Activated naive CD8-positive, alpha-beta T cell treated with anti-CD3 and anti-CD28 coated beads for 36 hours (primary cell): ENCODE results near the gene LPIN1. TPM values are rescaled to one million over a fixed set of nuclear protein-coding genes. Genes with fewer than 3 reads are reported as not detected.

Experiments used
- DNase-seq: peaks from one replicate; pipeline ENCODE4 v3.0.0; 2021
- H3K27ac Mint-ChIP-seq: one replicate; pipeline ENCODE4 v1.8.0; 2022; ENCODE audit warnings: mild to moderate bottlenecking, moderate library complexity, mixed read lengths
- H3K27me3 Mint-ChIP-seq: one replicate; pipeline ENCODE4 v1.8.0; 2022; ENCODE audit warnings: mild to moderate bottlenecking, mixed read lengths
- H3K36me3 Mint-ChIP-seq: one replicate; pipeline ENCODE4 v1.8.0; 2021; ENCODE audit warnings: mild to moderate bottlenecking, mixed read lengths
- H3K4me1 Mint-ChIP-seq: one replicate; pipeline ENCODE4 v1.8.0; 2021; ENCODE audit warnings: mixed read lengths
- H3K4me3 Mint-ChIP-seq: one replicate; pipeline ENCODE4 v1.8.0; 2022; ENCODE audit warnings: mild to moderate bottlenecking, moderate library complexity, mixed read lengths
- H3K9me3 Mint-ChIP-seq: one replicate; pipeline ENCODE4 v1.8.0; 2022; ENCODE audit warnings: mixed read lengths
- total RNA-seq, 2 experiments: library from RNA; stranded (reverse); gene quantifications; one replicate each; pipeline ENCODE4 v1.2.3, GENCODE V29; 2021

LPIN1 gene, protein sequence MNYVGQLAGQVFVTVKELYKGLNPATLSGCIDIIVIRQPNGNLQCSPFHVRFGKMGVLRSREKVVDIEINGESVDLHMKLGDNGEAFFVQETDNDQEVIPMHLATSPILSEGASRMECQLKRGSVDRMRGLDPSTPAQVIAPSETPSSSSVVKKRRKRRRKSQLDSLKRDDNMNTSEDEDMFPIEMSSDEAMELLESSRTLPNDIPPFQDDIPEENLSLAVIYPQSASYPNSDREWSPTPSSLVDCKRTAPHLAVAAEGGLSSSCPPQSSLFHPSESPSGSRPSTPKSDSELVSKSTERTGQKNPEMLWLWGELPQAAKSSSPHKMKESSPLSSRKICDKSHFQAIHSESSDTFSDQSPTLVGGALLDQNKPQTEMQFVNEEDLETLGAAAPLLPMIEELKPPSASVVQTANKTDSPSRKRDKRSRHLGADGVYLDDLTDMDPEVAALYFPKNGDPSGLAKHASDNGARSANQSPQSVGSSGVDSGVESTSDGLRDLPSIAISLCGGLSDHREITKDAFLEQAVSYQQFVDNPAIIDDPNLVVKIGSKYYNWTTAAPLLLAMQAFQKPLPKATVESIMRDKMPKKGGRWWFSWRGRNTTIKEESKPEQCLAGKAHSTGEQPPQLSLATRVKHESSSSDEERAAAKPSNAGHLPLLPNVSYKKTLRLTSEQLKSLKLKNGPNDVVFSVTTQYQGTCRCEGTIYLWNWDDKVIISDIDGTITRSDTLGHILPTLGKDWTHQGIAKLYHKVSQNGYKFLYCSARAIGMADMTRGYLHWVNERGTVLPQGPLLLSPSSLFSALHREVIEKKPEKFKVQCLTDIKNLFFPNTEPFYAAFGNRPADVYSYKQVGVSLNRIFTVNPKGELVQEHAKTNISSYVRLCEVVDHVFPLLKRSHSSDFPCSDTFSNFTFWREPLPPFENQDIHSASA
- 10 to 100 TPM; 24.1 to 25.2 TPM for total RNA-seq

DNA sequence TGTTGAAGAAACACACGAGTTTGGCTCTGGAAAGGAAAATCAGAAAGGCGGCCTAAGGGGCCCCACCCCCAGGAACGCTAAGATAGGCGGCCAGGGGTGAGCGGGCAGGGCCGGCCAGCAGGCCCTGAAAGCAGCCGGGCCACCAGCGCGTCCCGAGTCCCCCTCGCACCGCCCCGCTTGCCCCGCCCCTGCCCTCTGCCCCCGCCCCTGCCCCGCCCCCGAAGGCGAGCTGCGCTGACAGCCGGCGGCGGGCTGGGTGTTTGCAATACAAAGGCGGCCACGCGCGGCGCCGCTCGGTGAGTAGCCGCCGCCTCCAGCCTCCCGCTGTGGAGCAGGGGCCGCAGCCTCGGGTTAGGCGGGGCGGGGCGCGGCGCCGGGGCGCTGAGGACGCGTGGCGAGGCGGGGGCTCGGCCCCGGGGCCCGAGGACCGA, at the start of gene LPIN1:
Gene LPIN1 (plus strand): TSS at position 257 of the 431 bp plus-strand sequence. CDS start 18,910 bp downstream, outside the sequence.
- Mint-ChIP-seq H3K9me3 (no peaks in the 10 kb centered on the region), H3K36me3 (no peaks in the 10 kb centered on the region), H3K4me3 (peak within 1 kb of the TSS; percentile 93), H3K27ac (peak within 1 kb of the TSS; percentile 82), H3K27me3 (no peaks in the 10 kb centered on the region), H3K4me1 (peaks cover 62% of the 10 kb centered on the region)
- DNase-seq = peak; percentile 88

DNA sequence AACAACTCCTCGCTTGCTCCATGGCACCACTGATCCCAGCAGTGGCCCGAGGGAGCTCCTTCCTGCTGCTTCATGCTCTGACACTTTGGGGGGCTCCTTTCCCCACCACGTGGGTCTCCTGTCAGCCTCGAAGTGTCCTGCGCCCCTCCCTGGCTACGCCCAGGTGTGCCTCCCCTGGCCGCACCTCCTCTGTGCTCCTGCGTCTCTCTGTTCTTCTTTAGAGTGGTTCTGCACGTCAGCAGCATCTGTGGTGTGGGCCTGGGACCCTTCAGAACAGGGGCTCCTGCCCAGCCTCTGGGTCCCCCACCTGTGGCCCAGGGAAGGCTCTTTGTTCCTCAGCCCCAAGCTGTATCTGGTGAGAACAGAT, 49.7 kb upstream of the LPIN1 start:
- DNase-seq = no peak
- Mint-ChIP-seq H3K27ac (no peak overlapping the region), H3K27me3 (peaks cover 4% of the 10 kb centered on the region), H3K4me3 (no peak overlapping the region), H3K4me1 (peaks cover 2% of the 10 kb centered on the region), H3K36me3 (no peaks in the 10 kb centered on the region), H3K9me3 (no peaks in the 10 kb centered on the region)

DNA sequence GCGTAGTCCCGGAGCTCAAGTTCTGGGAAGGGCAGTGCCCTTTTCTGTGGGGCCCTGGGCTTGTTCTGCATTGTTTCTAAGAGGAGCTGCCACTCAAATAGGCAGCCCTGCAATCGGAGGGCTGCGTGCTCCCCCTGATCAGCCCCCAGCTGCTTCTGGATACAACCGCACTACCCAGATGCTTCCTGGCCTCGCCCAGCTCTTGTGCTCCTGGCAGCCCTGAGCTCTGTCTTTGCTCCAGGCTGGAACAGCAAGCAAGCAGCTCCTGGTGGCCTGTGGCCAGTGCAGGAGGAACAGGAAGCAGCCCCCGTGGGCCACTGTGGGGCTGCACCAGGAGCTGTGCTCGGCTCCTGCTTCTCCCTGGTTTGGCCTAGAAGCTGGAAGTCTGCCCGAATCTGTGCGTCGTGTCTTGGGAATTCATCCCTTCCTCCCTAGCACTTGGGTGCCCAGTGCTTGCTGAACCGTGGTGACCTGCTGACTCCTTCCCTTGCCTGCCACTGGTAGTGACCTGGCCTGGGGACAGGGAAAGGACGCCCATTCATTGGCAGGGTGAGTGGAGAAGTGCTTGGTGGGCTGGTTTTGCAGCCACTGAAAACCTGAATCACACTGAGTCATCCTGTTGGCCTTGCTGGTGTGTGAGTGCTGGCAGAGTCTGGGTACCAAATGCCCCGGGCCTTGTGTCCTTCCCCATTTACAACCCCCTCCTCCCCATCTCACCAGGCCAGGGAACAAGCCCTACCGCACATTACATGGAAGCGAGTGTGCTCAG, 49.1 kb upstream of the LPIN1 start:
- Mint-ChIP-seq H3K9me3 (no peaks in the 10 kb centered on the region), H3K4me1 (peaks cover 2% of the 10 kb centered on the region), H3K27me3 (peaks cover 4% of the 10 kb centered on the region), H3K36me3 (no peaks in the 10 kb centered on the region), H3K4me3 (no peak overlapping the region), H3K27ac (no peak overlapping the region)
- DNase-seq = no peak

DNA sequence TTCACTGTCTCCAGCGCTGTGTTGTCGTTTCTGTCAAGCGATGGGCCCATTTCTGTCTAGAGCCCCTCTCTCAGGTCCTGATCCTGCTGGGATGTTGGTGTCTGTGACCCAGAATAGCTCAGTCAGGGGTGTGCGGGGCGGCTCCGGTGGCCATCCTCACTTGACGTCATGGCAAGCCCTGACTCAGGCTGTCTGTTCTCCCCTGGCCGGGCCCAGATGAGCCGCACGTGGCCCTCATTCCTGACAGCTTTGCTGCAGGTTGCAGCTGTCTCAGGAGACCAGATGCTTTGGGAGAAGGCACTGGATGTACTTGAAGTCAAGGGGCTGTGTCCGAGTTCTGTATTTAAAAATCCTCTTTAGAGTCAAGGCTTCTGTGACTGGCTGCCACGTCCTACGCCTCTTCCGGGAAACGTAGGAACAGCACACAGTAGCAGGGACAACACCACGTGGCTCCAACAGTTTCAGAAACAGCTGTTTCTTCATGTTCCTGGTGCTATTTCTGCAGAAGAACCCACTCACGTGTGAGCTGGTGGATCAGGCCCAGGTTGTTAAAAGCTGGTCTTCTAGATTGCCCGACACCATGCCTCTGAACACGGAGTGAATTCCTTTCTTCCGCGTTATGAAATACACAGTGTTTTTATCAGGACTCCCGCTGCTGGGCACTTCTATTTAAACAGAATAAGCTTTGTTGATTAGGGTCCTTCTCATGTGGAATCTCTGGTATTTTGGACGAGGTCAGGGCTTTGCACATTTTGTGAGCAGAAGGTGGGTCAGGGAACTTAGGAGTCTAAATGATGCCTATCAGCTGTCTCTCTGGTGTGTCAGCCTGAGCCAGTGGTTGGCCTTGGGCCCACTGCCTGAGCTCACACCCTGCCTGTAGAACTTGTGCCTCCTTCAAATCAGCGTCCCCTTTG, 48.2 kb upstream of the LPIN1 start:
- no peak overlapping the region for H3K4me3 Mint-ChIP-seq
- H3K4me1 Mint-ChIP-seq = peaks cover 2% of the 10 kb centered on the region
- H3K36me3 Mint-ChIP-seq = no peaks in the 10 kb centered on the region
- H3K9me3 Mint-ChIP-seq = no peaks in the 10 kb centered on the region
- H3K27ac Mint-ChIP-seq = no peak overlapping the region
- H3K27me3 Mint-ChIP-seq = peaks cover 4% of the 10 kb centered on the region
- DNase-seq = no peak

DNA sequence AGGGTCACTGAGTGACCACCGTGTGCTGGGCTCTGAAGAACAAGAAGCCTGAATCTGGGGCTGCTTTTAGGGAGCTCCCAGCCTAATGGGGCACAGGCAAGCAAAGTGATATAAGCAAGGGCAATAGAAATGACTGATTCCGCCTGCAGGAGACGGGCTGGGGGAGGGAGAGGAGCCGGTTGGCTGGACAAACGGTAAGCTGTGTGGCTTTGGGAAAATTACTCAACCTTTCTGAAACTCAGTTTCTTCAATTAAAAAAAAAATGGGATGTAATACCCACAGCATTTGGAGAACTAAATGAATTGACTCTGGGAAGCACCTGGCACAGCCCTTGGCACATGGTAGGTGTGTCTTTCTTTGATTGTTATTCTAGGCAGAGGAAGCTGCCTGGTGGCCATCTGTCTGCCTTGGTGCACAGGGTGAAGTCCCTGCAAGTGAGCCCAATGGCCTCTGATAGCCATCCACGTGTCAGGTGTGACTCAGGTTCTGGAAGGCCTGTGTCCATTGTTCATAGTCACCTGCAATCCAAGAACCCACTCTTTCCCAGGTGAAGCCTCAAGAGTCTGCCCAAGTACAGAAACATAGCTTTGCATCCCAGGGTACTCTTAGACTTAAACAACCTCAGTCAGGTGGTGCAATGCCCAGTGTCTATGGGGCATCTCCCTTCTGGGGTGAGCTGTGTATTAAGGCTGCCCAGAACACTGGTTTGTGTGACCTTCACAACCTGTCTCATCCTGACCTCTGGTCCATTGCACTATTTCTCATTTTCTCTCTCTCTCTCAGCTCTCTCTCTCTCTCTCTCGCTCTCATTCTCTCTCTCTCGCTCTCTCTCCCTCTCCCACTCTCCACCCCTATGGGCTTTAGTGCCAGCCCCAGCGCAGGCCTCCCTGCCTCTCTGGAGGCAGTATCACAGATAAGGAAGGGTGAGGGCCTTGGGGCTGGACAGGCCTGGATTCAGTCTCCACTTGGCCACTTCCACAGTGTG, 46.5 kb upstream of the LPIN1 start:
- no peak overlapping the region for H3K27ac Mint-ChIP-seq
- DNase-seq = no peak
- H3K9me3 Mint-ChIP-seq = no peaks in the 10 kb centered on the region
- H3K4me3 Mint-ChIP-seq = no peak overlapping the region
- H3K36me3 Mint-ChIP-seq = no peaks in the 10 kb centered on the region
- peaks cover 4% of the 10 kb centered on the region for H3K27me3 Mint-ChIP-seq
- peaks cover 2% of the 10 kb centered on the region for H3K4me1 Mint-ChIP-seq

DNA sequence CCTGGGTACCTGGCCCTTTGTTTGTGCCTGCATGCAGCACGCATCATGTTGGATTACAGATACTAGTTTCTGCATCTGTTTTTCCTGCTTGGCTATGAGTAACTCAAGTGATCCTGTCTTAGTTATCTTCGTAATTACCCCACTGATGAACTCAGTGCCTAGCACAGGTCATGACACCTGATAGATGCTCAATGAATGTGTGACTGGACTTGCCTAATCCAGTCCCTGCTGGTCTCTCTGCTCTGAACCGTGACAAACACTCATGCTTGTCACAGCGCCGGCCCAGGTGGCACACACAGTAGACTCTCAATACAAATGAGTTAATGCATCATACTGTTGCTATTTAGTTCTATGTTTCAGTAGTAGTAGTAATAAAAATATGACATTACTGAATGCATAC, 45.2 kb upstream of the LPIN1 start:
- no peak for DNase-seq
- Mint-ChIP-seq H3K36me3 (no peaks in the 10 kb centered on the region), H3K4me3 (no peak overlapping the region), H3K27ac (no peak overlapping the region), H3K27me3 (no peaks in the 10 kb centered on the region), H3K9me3 (no peaks in the 10 kb centered on the region), H3K4me1 (peaks cover 4% of the 10 kb centered on the region)

DNA sequence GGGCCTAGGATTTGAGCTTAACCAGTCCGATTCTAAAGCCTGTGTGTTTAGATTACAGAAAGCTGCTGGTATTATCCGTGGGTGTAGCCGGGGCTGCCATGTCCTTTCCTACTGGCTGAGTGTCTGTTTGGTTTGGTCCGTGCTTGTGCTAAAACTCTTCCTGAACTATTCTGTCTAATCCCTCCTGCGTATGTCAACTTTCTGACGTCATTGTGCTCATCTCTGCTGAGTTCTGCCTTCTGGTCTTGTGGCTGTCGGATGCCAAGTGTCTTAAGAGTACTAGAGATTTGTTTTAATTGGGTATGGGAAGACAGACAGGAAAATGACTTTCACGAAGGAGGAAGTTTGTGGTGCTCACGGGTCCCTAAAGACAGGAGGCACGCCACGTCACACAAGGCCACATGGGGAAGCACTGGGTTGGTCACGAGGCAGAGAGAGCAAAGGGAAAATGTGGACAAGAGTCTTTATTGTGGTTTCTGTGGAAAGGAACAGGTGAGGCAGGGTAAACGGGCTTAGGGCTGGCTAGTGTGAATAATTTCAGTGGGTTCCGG, 44.6 kb upstream of the LPIN1 start:
- Mint-ChIP-seq H3K27me3 (no peaks in the 10 kb centered on the region), H3K27ac (no peak overlapping the region), H3K36me3 (no peaks in the 10 kb centered on the region), H3K4me1 (peaks cover 4% of the 10 kb centered on the region), H3K9me3 (no peaks in the 10 kb centered on the region), H3K4me3 (no peak overlapping the region)
- no peak for DNase-seq

DNA sequence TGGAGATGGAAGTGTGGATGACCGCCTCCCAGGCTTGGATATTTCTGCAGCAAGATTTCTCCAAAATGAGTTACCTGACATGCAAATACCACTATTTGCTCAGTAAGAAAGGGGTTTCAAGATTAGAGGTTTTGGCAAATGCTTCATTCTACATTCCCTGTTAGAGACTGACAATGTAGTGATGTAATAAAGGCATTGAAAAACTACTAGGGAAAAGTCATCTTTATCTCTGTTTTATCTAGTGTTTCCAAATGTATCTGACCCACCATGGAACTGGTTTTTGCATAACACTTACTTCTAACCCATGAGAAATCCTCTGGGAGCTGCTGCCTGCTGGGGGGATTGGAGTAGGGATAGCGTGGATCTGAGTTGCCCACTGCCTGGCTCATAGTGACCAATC, 43.5 kb upstream of the LPIN1 start:
- Mint-ChIP-seq H3K4me1 (peaks cover 4% of the 10 kb centered on the region), H3K36me3 (no peaks in the 10 kb centered on the region), H3K27ac (no peak overlapping the region), H3K9me3 (no peaks in the 10 kb centered on the region), H3K4me3 (no peak overlapping the region), H3K27me3 (no peaks in the 10 kb centered on the region)
- DNase-seq = no peak

DNA sequence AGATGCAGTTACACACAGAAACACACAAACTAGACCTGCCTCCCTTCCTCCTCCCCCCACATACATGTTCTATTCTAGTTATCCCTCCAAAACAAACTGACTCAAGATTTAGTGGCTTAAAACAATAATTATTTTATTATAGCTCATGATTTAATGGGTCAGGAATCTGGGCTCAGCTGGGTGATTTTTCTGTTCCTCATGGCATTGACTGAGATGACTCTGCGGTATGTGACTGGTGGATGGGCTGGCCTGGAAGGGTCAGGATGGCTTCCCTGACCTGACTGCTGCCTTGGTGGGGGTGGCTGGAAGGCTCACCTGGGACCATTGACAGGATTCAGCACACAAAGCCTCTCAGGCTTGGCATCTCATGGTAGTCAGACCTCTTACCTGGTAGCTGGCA, 42.7 kb upstream of the LPIN1 start:
- no peaks in the 10 kb centered on the region for H3K36me3 Mint-ChIP-seq
- no peaks in the 10 kb centered on the region for H3K9me3 Mint-ChIP-seq
- no peak overlapping the region for H3K27ac Mint-ChIP-seq
- no peak overlapping the region for H3K4me3 Mint-ChIP-seq
- no peak for DNase-seq
- no peaks in the 10 kb centered on the region for H3K27me3 Mint-ChIP-seq
- peaks cover 4% of the 10 kb centered on the region for H3K4me1 Mint-ChIP-seq

DNA sequence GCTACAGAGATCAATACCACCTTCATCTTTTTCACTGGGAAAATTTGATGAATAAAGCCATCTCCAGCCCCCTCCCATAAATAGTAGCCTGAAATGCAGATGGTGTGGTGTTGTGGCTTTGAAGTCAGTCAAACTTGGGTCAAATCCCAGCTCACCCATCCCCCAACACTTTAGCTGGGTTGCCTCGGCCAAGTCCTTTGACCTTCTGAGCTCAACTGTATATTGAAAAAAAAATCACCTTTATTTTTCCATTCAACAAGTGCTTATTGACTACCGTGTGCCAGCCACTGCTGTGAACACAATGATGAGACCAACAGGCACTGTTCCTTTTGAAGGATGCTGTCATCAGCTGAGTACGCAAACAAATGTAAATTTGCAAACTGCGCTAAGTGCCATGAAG, 41.4 kb upstream of the LPIN1 start:
- Mint-ChIP-seq H3K4me1 (peaks cover 4% of the 10 kb centered on the region), H3K36me3 (no peaks in the 10 kb centered on the region), H3K27ac (no peak overlapping the region), H3K4me3 (no peak overlapping the region), H3K9me3 (no peaks in the 10 kb centered on the region), H3K27me3 (no peaks in the 10 kb centered on the region)
- no peak for DNase-seq

DNA sequence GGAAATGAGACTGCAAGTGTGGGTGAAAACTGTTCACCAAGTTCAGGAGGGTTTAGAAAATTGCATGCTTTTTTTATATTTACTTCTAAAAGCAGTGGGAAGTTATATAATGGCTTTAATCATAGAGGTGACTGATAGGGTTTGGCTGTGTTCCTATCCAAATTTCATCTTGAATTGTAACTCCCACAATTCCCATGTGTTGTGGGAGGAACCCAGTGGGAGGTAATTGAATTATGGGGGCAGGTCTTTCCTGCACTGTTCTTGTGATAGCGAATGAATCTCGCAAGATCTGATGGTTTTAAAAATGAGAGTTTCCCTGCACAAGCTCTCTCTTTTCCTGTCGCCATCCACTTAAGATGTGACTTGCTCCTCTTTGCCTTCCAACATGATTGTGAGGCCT, 40.7 kb upstream of the LPIN1 start:
- DNase-seq = no peak
- H3K36me3 Mint-ChIP-seq = no peaks in the 10 kb centered on the region
- H3K4me3 Mint-ChIP-seq = no peak overlapping the region
- peaks cover 4% of the 10 kb centered on the region for H3K4me1 Mint-ChIP-seq
- no peak overlapping the region for H3K27ac Mint-ChIP-seq
- H3K9me3 Mint-ChIP-seq = no peaks in the 10 kb centered on the region
- no peaks in the 10 kb centered on the region for H3K27me3 Mint-ChIP-seq

DNA sequence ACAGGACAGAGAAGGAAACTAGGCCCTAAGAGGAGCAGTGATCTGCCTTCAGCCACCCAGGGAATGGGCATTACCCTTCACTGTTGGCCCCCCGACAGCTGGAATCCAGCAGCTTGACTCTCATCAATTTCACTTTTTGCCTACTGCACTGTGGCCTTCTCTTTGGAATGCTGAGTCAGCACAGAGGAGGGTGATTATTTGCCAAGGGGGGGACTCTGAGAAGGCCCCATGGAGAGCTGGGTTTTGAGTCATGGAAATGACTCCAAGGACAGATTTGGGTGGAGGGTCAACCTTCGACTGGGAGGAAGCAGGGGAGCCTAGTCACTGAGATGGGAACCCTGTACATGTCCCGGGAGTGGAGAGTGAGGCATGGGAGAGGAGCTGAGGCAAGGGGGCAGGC, 38.3 kb upstream of the LPIN1 start:
- H3K4me3 Mint-ChIP-seq = no peak overlapping the region
- H3K9me3 Mint-ChIP-seq = no peaks in the 10 kb centered on the region
- DNase-seq = no peak
- peaks cover 4% of the 10 kb centered on the region for H3K4me1 Mint-ChIP-seq
- no peak overlapping the region for H3K27ac Mint-ChIP-seq
- H3K27me3 Mint-ChIP-seq = no peaks in the 10 kb centered on the region
- no peaks in the 10 kb centered on the region for H3K36me3 Mint-ChIP-seq

DNA sequence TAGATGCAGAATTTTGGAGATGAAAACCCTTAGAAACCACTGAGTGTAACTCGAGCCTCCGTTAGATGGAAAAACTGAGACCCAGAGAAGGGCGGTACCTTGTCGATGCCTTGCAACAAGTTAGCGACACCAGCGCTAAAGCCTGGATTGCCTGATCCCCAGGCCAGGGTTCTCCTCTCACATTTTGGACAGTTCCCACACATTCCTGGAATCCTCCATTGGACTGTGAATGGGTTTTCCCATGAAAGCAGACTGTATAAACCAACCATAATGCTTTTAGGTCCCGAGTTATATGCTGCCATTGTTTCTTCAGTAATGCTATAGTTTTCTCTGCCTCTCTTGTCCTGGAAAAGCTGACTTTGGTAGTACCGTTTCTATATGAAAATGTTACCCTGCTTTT, 37.1 kb upstream of the LPIN1 start:
- Mint-ChIP-seq H3K4me1 (peaks cover 4% of the 10 kb centered on the region), H3K27me3 (no peaks in the 10 kb centered on the region), H3K4me3 (no peak overlapping the region), H3K27ac (no peak overlapping the region), H3K9me3 (no peaks in the 10 kb centered on the region), H3K36me3 (no peaks in the 10 kb centered on the region)
- DNase-seq = no peak
